GM15510 (cell line): ENCODE measurements around the gene GTF2F1.

ENCODE experiments used
- POLR2A ChIP-seq: IDR thresholded peaks from 3 replicates; pipeline ENCODE4 v1.6.1; 2011; ENCODE audit warnings: borderline replicate concordance; ENCODE audit not compliant: insufficient read length; ENCODE audit errors: extremely low read depth

GTF2F1 gene

GRCh38 chr19:6423499-6424194 is 30.7 kb upstream of the GTF2F1 start:
- TF ChIP-seq POLR2A: no peak

GRCh38 chr19:6421075-6422014 is 28.4 kb upstream of the GTF2F1 start:
- TF ChIP-seq POLR2A: no peak

- TF ChIP-seq POLR2A: no peak
Measured at GRCh38 chr19:6418562-6418932, 25.6 kb upstream of the GTF2F1 start.

GRCh38 chr19:6417713-6418561 is 25.0 kb upstream of the GTF2F1 start:
- no peak for TF ChIP-seq POLR2A

GRCh38 chr19:6416658-6417405 is 23.9 kb upstream of the GTF2F1 start:
- TF ChIP-seq POLR2A: no peak

GRCh38 chr19:6415591-6416190 is 22.7 kb upstream of the GTF2F1 start:
- no peak for TF ChIP-seq POLR2A

GRCh38 chr19:6414793-6415590 is 22.0 kb upstream of the GTF2F1 start:
- no peak for TF ChIP-seq POLR2A

GRCh38 chr19:6413721-6414643 is 21.0 kb upstream of the GTF2F1 start:
- TF ChIP-seq POLR2A: no peak

GRCh38 chr19:6413291-6413690 is 20.3 kb upstream of the GTF2F1 start:
- TF ChIP-seq POLR2A: no peak

- TF ChIP-seq POLR2A: no peak
Measured at GRCh38 chr19:6412447-6413091, 19.6 kb upstream of the GTF2F1 start.

- no peak for TF ChIP-seq POLR2A
Measured at GRCh38 chr19:6412061-6412446, 19.1 kb upstream of the GTF2F1 start.

- no peak for TF ChIP-seq POLR2A
Measured at GRCh38 chr19:6409346-6409745, 16.4 kb upstream of the GTF2F1 start.

GRCh38 chr19:6406401-6406800 is 13.4 kb upstream of the GTF2F1 start:
- no peak for TF ChIP-seq POLR2A
